ENCODE results near the gene APOL1. TPM values are rescaled to one million over a fixed set of nuclear protein-coding genes. Genes with fewer than 3 reads are reported as not detected.

APOL1 gene
- total RNA-seq, 4 donors from 2014 or later = 0.87 to 11.1 (median 6.2) TPM

DNA sequence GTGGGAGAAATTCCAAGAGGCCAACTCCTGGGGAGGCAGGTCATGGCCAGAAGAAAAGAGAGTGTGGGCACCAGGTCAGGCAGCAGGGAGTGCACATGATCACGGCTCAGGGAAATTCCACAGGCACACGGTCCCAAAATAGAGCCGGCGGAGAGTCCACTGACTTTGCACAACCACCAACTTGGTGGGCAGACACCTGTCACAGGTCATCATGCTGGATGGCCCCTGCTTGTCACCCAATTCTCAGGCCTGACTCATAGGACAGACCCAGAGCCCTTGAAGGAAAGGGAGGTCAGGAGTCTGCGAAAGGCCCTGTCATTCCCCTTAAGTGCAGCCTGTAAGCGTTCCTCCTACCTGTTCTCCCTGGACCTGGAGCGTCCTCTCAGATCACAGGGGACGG, 29.4 kb upstream of the APOL1 start:
- H3K9me3 ChIP-seq = no peaks in the 10 kb centered on the region
- H3K4me1 ChIP-seq = peaks cover 21 to 22% of the 10 kb centered on the region in 2 donors
- ATAC-seq (peak; percentile 61 to 91), DNase-seq (peak; percentile 21 to 88)
- no peaks in the 10 kb centered on the region for H3K27me3 ChIP-seq
- intact Hi-C loops (cut with DNase I; ENCODE audit: low total_unique reads) (loop anchor here (1.0 to 5.0 kb wide), 2 partner anchors 16 to 76 kb away; partner anchors contain the start of gene APOL2), in situ Hi-C loops (cut with MboI; ENCODE audit: low sequenced_read_pairs in 4 of 4) (no loop called here)
- peaks cover 0 to 5% of the 10 kb centered on the region in 2 donors for H3K36me3 ChIP-seq
- no peak for TF ChIP-seq POLR2A (IDR thresholded peaks at IDR 0.05)
- TF ChIP-seq, protein P1, sequence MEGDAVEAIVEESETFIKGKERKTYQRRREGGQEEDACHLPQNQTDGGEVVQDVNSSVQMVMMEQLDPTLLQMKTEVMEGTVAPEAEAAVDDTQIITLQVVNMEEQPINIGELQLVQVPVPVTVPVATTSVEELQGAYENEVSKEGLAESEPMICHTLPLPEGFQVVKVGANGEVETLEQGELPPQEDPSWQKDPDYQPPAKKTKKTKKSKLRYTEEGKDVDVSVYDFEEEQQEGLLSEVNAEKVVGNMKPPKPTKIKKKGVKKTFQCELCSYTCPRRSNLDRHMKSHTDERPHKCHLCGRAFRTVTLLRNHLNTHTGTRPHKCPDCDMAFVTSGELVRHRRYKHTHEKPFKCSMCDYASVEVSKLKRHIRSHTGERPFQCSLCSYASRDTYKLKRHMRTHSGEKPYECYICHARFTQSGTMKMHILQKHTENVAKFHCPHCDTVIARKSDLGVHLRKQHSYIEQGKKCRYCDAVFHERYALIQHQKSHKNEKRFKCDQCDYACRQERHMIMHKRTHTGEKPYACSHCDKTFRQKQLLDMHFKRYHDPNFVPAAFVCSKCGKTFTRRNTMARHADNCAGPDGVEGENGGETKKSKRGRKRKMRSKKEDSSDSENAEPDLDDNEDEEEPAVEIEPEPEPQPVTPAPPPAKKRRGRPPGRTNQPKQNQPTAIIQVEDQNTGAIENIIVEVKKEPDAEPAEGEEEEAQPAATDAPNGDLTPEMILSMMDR (IDR thresholded peaks at IDR 0.05 in 4 of 5, conservative IDR thresholded peaks at IDR 0.05 in 1 of 5) = no peak
- no peak overlapping the region for H3K4me3 ChIP-seq
- H3K27ac ChIP-seq = peak overlapping the region; percentile 59 to 81 (median 64)

DNA sequence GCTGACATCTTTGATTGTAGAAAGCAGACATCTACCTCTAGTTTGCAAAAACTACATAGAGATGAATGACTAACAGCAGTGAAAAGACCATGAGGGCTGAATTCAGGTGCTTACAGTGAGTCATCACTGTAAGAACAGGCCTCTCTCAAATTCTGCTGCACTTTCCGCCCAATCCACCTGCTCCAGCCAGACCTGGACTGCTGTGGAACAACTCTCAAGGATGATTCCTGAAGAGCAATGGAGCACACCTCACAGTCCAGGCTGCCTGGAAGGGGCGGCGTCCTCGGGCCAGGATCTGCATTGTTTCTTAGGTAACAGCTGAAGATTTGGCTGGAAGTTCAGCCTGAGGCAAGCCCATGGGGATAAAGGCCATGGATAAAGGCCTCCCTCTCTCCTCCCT, 28.7 kb upstream of the APOL1 start:
- TF ChIP-seq POLR2A (IDR thresholded peaks at IDR 0.05) = no peak
- TF ChIP-seq, protein P1 (IDR thresholded peaks at IDR 0.05 in 4 of 5, conservative IDR thresholded peaks at IDR 0.05 in 1 of 5) = no peak
- DNase-seq = no peak
- Histone ChIP-seq H3K27ac (peak overlapping the region in 3 of 4 donors; percentile 59 to 81 (median 68)), H3K27me3 (no peaks in the 10 kb centered on the region), H3K9me3 (no peaks in the 10 kb centered on the region), H3K4me3 (no peak overlapping the region), H3K4me1 (peaks cover 21 to 22% of the 10 kb centered on the region in 2 donors), H3K36me3 (peaks cover 0 to 12% of the 10 kb centered on the region in 2 donors)
- in situ Hi-C loops (cut with MboI; ENCODE audit: low sequenced_read_pairs in 4 of 4) (no loop called here), intact Hi-C loops (cut with DNase I; ENCODE audit: low total_unique reads) (loop anchor here (5.0 kb wide), 1 partner anchor 77 kb away; no protein-coding TSS in a partner anchor)
- peak in 1 of 2 donors; percentile 19 for ATAC-seq

DNA sequence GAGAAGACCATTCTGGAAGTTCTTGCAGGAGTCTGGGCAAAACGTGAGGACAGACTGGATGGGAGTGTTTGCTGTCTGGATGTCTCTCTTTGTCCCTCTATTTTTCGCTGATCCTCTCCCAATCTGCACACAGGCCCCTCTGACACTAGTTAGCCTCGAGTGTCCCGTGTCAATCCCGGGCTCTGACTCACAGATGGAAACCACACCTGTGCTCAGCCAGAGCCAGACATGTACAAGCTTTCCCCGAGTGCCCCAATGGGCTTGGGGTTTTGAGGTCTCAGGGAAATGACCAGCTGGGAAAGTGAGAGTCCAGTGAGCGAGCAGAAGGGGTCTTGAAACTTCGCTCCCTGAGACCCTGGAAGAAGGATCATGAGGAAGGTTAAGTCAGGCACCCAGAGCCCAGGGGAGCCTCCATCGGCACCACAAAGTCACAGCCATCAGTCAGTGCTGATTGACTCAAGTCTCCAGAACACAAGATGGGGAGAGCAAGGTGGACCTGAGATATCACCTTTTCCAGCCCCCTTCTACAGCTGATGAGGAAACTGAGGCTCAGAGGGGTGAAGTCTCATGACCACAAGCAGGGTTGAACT, 27.5 kb upstream of the APOL1 start:
- Histone ChIP-seq H3K27me3 (no peaks in the 10 kb centered on the region), H3K27ac (no peak overlapping the region), H3K9me3 (no peaks in the 10 kb centered on the region), H3K4me3 (no peak overlapping the region), H3K36me3 (peaks cover 0 to 20% of the 10 kb centered on the region in 2 donors), H3K4me1 (peaks cover 21 to 22% of the 10 kb centered on the region in 2 donors)
- in situ Hi-C loops (cut with MboI; ENCODE audit: low sequenced_read_pairs in 4 of 4) = no loop called here
- ATAC-seq (no peak), DNase-seq (no peak)
- no peak for TF ChIP-seq POLR2A (IDR thresholded peaks at IDR 0.05)
- TF ChIP-seq, protein P1 (IDR thresholded peaks at IDR 0.05 in 4 of 5, conservative IDR thresholded peaks at IDR 0.05 in 1 of 5) = no peak
- intact Hi-C loops (cut with DNase I; ENCODE audit: low total_unique reads) = no loop called here

DNA sequence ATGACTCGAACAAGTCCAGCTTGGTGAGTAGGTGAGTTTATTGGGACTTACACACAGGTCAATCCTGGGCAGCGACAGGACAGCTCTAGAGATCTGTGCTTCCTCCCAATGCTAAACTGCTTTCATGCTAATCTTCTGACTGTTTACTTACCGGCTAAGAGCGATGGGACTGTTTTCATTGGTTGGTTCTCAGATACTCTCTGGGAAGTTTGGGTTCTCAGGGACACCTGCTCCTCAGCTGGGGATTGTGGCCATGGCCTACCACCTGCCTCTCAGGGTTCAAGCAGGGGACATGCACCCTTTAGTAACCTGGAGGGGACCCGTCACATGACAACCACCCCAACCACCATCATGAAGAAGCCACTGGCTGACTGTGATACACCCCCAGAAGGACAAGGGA, 26.7 kb upstream of the APOL1 start:
- Histone ChIP-seq H3K9me3 (no peaks in the 10 kb centered on the region), H3K36me3 (peaks cover 0 to 28% of the 10 kb centered on the region in 2 donors), H3K4me3 (no peak overlapping the region), H3K27ac (no peak overlapping the region), H3K27me3 (no peaks in the 10 kb centered on the region), H3K4me1 (peaks cover 21 to 22% of the 10 kb centered on the region in 2 donors)
- ATAC-seq (no peak), DNase-seq (no peak)
- in situ Hi-C loops (cut with MboI; ENCODE audit: low sequenced_read_pairs in 4 of 4) (no loop called here), intact Hi-C loops (cut with DNase I; ENCODE audit: low total_unique reads) (no loop called here)
- no peak for TF ChIP-seq POLR2A (IDR thresholded peaks at IDR 0.05)
- TF ChIP-seq, protein P1 (IDR thresholded peaks at IDR 0.05 in 4 of 5, conservative IDR thresholded peaks at IDR 0.05 in 1 of 5) = no peak

Data from gastrocnemius medialis (tissue), 4 donors.